Measurements from ENCODE around the gene OSBPL6. TPM values are rescaled to one million over a fixed set of nuclear protein-coding genes. Genes with fewer than 3 reads are reported as not detected.
A peak's percentile ranks its signal among the peaks of the same experiment; 100 is the strongest.

The OSBPL6 gene
- total and polyA plus RNA-seq, 9 of the 15 experiments (the other 6 are each of a cell fraction or from before 2014, with no cell fraction given), result 3.4 to 12.7 (median 9.3) TPM

DNA sequence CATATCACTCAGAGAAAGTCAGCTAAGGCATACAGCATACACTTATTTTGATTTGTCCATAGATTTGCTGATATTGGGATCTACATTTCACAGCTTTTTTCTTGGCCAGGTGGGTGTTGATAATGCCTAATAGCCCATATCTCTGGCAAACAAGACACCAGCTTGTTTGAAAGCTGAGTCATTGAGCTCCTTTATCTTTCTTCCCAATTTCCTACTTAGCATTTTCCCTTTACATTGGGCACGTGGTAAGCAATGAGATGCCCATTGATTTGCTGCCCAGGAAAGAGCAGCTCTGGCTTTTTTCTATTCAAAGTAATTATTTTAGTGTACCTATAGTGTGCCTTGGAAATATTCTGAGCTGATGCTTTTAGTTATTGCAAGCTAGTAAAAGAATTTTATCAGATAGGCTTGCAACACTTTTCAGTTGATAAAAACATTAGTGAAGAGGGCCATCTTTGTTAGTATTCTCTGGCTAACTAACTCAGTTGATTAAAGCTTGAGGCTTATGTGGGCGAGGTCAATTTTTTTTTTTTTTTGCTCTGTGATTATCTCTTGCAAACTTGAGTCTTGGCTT lies 79.6 kb downstream of the OSBPL6 start:
- no peaks in the 10 kb centered on the region for H3K9me1 ChIP-seq (ENCODE audit: control insufficient read depth, insufficient read depth, low read length)
- H3K79me2 ChIP-seq (ENCODE audit: control insufficient read depth, insufficient read depth, low read length), result no peaks in the 10 kb centered on the region
- BruUV-seq (replicated peaks), result no TSS peak
- H3K4me2 ChIP-seq (ENCODE audit: insufficient read depth, low read length), result peak overlapping the region; percentile 12; the same call in 1 of the 2 replicates
- peak; percentile 85 for FAIRE-seq
- no peak overlapping the region; a peak in 1 of 4 replicates for H3K9ac ChIP-seq (ENCODE audit: insufficient read depth in 1 of 2, low read depth in 2 of 2, low read length in 2 of 2)
- ChIA-PET POLR2A (interaction anchor here (0.6 to 1.6 kb wide), 8 partner anchors 8 to 177 kb away, joined by 3 to 8 read pairs (median 3); partner anchors contain the start of genes PJVK and PRKRA), CTCF (ENCODE audit: low intra/inter-chr PET ratio) (no interaction called here)
- 0% methylated on average over 2 of the region's 2 CpGs for WGBS (ENCODE audit: insufficient coverage, low coverage, missing lambda C conversion rate)
- ATAC-seq, result peak; percentile 10
- intact Hi-C loops (cut with micrococcal nuclease), result loop anchor here (5.0 to 10.0 kb wide), 2 partner anchors 77 to 289 kb away; no protein-coding TSS in a partner anchor
- no peaks in the 10 kb centered on the region for H3K36me3 ChIP-seq (ENCODE audit: control insufficient read depth, insufficient read depth, low read length)
- peak; percentile 42 to 86 (median 56) for DNase-seq (ENCODE audit: extremely low read depth in 1 of 4, low spot score in 3 of 4)
- H3K4me3 ChIP-seq, result no peak overlapping the region
- H3K4me1 ChIP-seq (replicated peaks in 1 of 2; ENCODE audit: control insufficient read depth in 2 of 2, insufficient read depth in 2 of 2, low read length in 2 of 2), result peaks cover 29 to 71% of the 10 kb centered on the region in 2 experiments
- H3K27me3 ChIP-seq (ENCODE audit: control insufficient read depth in 2 of 2, insufficient read depth in 2 of 2, low read length in 2 of 2), result no peaks in the 10 kb centered on the region
- no peak overlapping the region for H2AFZ ChIP-seq (ENCODE audit: low read depth, low read length)
- in situ Hi-C loops (cut with MboI), result no loop called here
- peak overlapping the region; percentile 23; the same call in 2 of the 3 replicates for H3K27ac ChIP-seq (ENCODE audit: extremely low read depth, low read depth, low read length)
- H3K9me3 ChIP-seq (replicated peaks; ENCODE audit: control insufficient read depth, insufficient read depth, low read depth, low read length), result no peaks in the 10 kb centered on the region
- H4K20me1 ChIP-seq (replicated peaks; ENCODE audit: control insufficient read depth, insufficient read depth, low read length), result 0 out of 2 replicates have a peak, but pooled peaks cover 2% of the 10 kb centered on the region
- TF ChIP-seq, protein P1, sequence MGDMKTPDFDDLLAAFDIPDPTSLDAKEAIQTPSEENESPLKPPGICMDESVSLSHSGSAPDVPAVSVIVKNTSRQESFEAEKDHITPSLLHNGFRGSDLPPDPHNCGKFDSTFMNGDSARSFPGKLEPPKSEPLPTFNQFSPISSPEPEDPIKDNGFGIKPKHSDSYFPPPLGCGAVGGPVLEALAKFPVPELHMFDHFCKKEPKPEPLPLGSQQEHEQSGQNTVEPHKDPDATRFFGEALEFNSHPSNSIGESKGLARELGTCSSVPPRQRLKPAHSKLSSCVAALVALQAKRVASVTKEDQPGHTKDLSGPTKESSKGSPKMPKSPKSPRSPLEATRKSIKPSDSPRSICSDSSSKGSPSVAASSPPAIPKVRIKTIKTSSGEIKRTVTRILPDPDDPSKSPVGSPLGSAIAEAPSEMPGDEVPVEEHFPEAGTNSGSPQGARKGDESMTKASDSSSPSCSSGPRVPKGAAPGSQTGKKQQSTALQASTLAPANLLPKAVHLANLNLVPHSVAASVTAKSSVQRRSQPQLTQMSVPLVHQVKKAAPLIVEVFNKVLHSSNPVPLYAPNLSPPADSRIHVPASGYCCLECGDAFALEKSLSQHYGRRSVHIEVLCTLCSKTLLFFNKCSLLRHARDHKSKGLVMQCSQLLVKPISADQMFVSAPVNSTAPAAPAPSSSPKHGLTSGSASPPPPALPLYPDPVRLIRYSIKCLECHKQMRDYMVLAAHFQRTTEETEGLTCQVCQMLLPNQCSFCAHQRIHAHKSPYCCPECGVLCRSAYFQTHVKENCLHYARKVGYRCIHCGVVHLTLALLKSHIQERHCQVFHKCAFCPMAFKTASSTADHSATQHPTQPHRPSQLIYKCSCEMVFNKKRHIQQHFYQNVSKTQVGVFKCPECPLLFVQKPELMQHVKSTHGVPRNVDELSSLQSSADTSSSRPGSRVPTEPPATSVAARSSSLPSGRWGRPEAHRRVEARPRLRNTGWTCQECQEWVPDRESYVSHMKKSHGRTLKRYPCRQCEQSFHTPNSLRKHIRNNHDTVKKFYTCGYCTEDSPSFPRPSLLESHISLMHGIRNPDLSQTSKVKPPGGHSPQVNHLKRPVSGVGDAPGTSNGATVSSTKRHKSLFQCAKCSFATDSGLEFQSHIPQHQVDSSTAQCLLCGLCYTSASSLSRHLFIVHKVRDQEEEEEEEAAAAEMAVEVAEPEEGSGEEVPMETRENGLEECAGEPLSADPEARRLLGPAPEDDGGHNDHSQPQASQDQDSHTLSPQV (IDR thresholded peaks at IDR 0.05), result peak; percentile 70
- TF ChIP-seq ELF1 (tag; IDR thresholded peaks at IDR 0.05), result peak; percentile 70
- TF ChIP-seq ZNF445 (CRISPR knock-in tag; IDR thresholded peaks at IDR 0.05; ENCODE audit: low read depth), result no peak
- peak; percentile 96 for TF ChIP-seq NFIC (IDR thresholded peaks at IDR 0.05)
- peak; percentile 93 for TF ChIP-seq BCOR (IDR thresholded peaks at IDR 0.05)
- TF ChIP-seq ZNF134 (CRISPR knock-in tag; conservative IDR thresholded peaks at IDR 0.05), result peak; percentile 69; the same call in 1 of the 2 replicates
- TF ChIP-seq HMG20B (CRISPR knock-in tag; IDR thresholded peaks at IDR 0.05), result no peak
- peak; percentile 96 for TF ChIP-seq JUND (IDR thresholded peaks at IDR 0.05; ENCODE audit: borderline replicate concordance, low read depth, low read length)
- TF ChIP-seq JUND (tag; IDR thresholded peaks at IDR 0.05; ENCODE audit: borderline replicate concordance, low read depth, low read length), result peak; percentile 92; the same call in 2 of the 3 replicates
- TF ChIP-seq JUNB (CRISPR knock-in tag; conservative IDR thresholded peaks at IDR 0.05), result 0 out of 2 replicates have a peak, but pooled peaks have one; percentile 35
- TF ChIP-seq ASH1L (IDR thresholded peaks at IDR 0.05; ENCODE audit: borderline replicate concordance, low read depth, partially characterized antibody), result no peak
- TF ChIP-seq FOXA3 (CRISPR knock-in tag; conservative IDR thresholded peaks at IDR 0.05 in 1 of 2, IDR thresholded peaks at IDR 0.05 in 1 of 2), result peak in 1 of 2 experiments; percentile 94; a peak in 2 of 4 replicates
- 0 out of 2 replicates have a peak, but pooled peaks have one; percentile 13 for TF ChIP-seq CHCHD3 (CRISPR knock-in tag; IDR thresholded peaks at IDR 0.05)
- peak; percentile 79 for TF ChIP-seq BRD9 (IDR thresholded peaks at IDR 0.05; ENCODE audit: low read depth, partially characterized antibody)
- no peak for TF ChIP-seq PRPF4 (IDR thresholded peaks at IDR 0.05; ENCODE audit: insufficient read depth, low read depth, low read length, poor library complexity, severe bottlenecking)
- TF ChIP-seq TRIM28 (IDR thresholded peaks at IDR 0.05), result 0 out of 2 replicates have a peak, but pooled peaks have one; percentile 11
- peak; percentile 49 for TF ChIP-seq ZNF311 (CRISPR knock-in tag; IDR thresholded peaks at IDR 0.05)
- TF ChIP-seq ZNF584 (CRISPR knock-in tag; IDR thresholded peaks at IDR 0.05; ENCODE audit: low read depth), result peak; percentile 97
